Ishikawa (cell line): ENCODE results near the gene SAPCD1.

Experiments
- CEBPB ChIP-seq: IDR thresholded peaks from 2 replicates; pipeline ENCODE4 v1.6.1; 2012
- CREB1 ChIP-seq: IDR thresholded peaks from 2 replicates; pipeline ENCODE4 v1.6.1; 2012; ENCODE audit warnings: low read depth
- EGR1 ChIP-seq: IDR thresholded peaks from 2 replicates; pipeline ENCODE4 v1.6.1; 2012
- EP300 ChIP-seq: IDR thresholded peaks from 2 replicates; pipeline ENCODE4 v1.6.1; 2012; ENCODE audit warnings: borderline replicate concordance
- FOXM1 ChIP-seq: IDR thresholded peaks from 2 replicates; pipeline ENCODE4 v1.6.1; 2012; ENCODE audit warnings: low read depth, borderline replicate concordance
- MAX ChIP-seq: IDR thresholded peaks from 2 replicates; pipeline ENCODE4 v1.6.1; 2012
- NFIC ChIP-seq: IDR thresholded peaks from 2 replicates; pipeline ENCODE4 v1.6.1; 2012
- RAD21 ChIP-seq: IDR thresholded peaks from 2 replicates; pipeline ENCODE4 v1.6.1; 2012; ENCODE audit warnings: low read depth
- REST ChIP-seq: IDR thresholded peaks from 2 replicates; pipeline ENCODE4 v1.6.1; 2012; ENCODE audit warnings: low read depth, mild to moderate bottlenecking
- TAF1 ChIP-seq: IDR thresholded peaks from 2 replicates; pipeline ENCODE4 v1.6.1; 2012; ENCODE audit warnings: low read depth, mild to moderate bottlenecking
- TCF12 ChIP-seq: IDR thresholded peaks from 2 replicates; pipeline ENCODE4 v1.6.1; 2012; ENCODE audit warnings: low read depth
- USF1 ChIP-seq: IDR thresholded peaks from 2 replicates; pipeline ENCODE4 v1.6.1; 2012
- YY1 ChIP-seq: IDR thresholded peaks from 2 replicates; pipeline ENCODE4 v1.6.1; 2012; ENCODE audit warnings: low read depth

GRCh38 chr6:31760790-31761189, 1.7 kb upstream of the SAPCD1 start:
- TF ChIP-seq TCF12 (no peak), REST (no peak), NFIC (no peak), USF1 (no peak), RAD21 (no peak), YY1 (no peak), EP300 (no peak), CEBPB (no peak), MAX (no peak), FOXM1 (no peak), EGR1 (no peak), CREB1 (no peak), TAF1 (no peak)
